Endothelial cell of umbilical vein (primary cell): ENCODE measurements around the gene STUM. TPM values are rescaled to one million over a fixed set of nuclear protein-coding genes. Genes with fewer than 3 reads are reported as not detected.

Experiments used
- BruUV-seq: library from RNA; stranded (reverse); fragments of 400-500 nt; replicated peaks from 2 replicates; lab custom pipeline; 2021; lab: Mats Ljungman, UMichigan
- CTCF ChIA-PET: fragments of 300-600, 350-600 bp; sonication (Branson Sonifier 250); formaldehyde crosslinking; loops from one replicate; lab custom pipeline; 2021; ENCODE audit warnings: antibody characterized with exemption, inconsistent platforms; lab: Charles Lee
- POLR2A ChIA-PET: fragments of 300-600, 350-600 bp; sonication (Branson Sonifier 250); formaldehyde crosslinking; loops from one replicate; lab custom pipeline; 2021; ENCODE audit warnings: antibody characterized with exemption, inconsistent platforms; lab: Charles Lee
- DNase-seq: peaks from one replicate; pipeline ENCODE4 v3.0.0-alpha.2; 2011; ENCODE audit warnings: low read depth, low spot score
- FAIRE-seq: peaks from 2 replicates; lab custom pipeline; 2011; peaks lifted over from hg19 to GRCh38; lab: Jason Lieb, UNC
- H2AFZ ChIP-seq: 2 replicates; pipeline ENCODE4 v1.6.0; 2012; ENCODE audit warnings: low read depth, low read length, control low read depth, inconsistent platforms
- H3K27ac ChIP-seq: 2 replicates; pipeline ENCODE4 v1.5.1; 2011; ENCODE audit warnings: low read depth, mild to moderate bottlenecking, control low read depth, low read length, moderate library complexity; ENCODE audit not compliant: insufficient read depth
- H3K27me3 ChIP-seq, 2 experiments: 2 replicates each; pipeline versions ENCODE4 v1.6.0 to v1.6.1; 2011; ENCODE audit warnings: low read length in 2 of 2, mixed read lengths in 1 of 2; ENCODE audit not compliant: control insufficient read depth in 2 of 2, insufficient read depth in 2 of 2
- H3K36me3 ChIP-seq, 2 experiments: 2 replicates in 1 of 2; 3 replicates in 1 of 2; pipeline ENCODE4 v1.5.1; 2011; ENCODE audit warnings: low read length in 2 of 2, mild to moderate bottlenecking in 1 of 2, moderate library complexity in 1 of 2; ENCODE audit not compliant: control insufficient read depth in 2 of 2, insufficient read depth in 2 of 2; ENCODE audit errors: extremely low read depth in 1 of 2
- H3K4me1 ChIP-seq: 3 replicates; pipeline ENCODE4 v1.5.1; 2011; ENCODE audit warnings: mild to moderate bottlenecking, low read length; ENCODE audit not compliant: control insufficient read depth, insufficient read depth; ENCODE audit errors: extremely low read depth
- H3K4me2 ChIP-seq: 2 replicates; pipeline ENCODE4 v1.6.1; 2011; ENCODE audit warnings: low read length, control low read depth, mixed read lengths; ENCODE audit not compliant: insufficient read depth
- H3K4me3 ChIP-seq, 3 experiments: fragments of 200-600 bp in 1 of 3; sonication (generic), shearing (Covaris generic) in 1 of 3; replicated peaks in 1 of 3; 2 replicates each; pipeline ENCODE4 v1.5.1; 2011 to 2016; ENCODE audit warnings: control low read depth in 3 of 3, low read length in 3 of 3, mild to moderate bottlenecking in 2 of 3, inconsistent platforms in 1 of 3, low read depth in 1 of 3, moderate library complexity in 1 of 3; ENCODE audit not compliant: insufficient read depth in 1 of 3
- H3K79me2 ChIP-seq: 2 replicates; pipeline ENCODE4 v1.6.0; 2012; ENCODE audit warnings: low read length, inconsistent platforms; ENCODE audit not compliant: control insufficient read depth, insufficient read depth
- H3K9ac ChIP-seq: replicated peaks from 2 replicates; pipeline ENCODE3; 2011; ENCODE audit warnings: low read length, control low read depth; ENCODE audit not compliant: insufficient read depth; ENCODE audit errors: extremely low read depth
- H3K9me1 ChIP-seq: replicated peaks from 3 replicates; pipeline ENCODE4 v1.6.0; 2011; ENCODE audit warnings: mild to moderate bottlenecking, low read length; ENCODE audit not compliant: control insufficient read depth, insufficient read depth; ENCODE audit errors: extremely low read depth
- H3K9me3 ChIP-seq: replicated peaks from 2 replicates; pipeline ENCODE4 v1.5.1; 2012; ENCODE audit warnings: low read length, inconsistent platforms; ENCODE audit not compliant: control insufficient read depth, insufficient read depth
- H4K20me1 ChIP-seq: replicated peaks from 2 replicates; pipeline ENCODE3; 2011; ENCODE audit warnings: mild to moderate bottlenecking, low read length; ENCODE audit not compliant: control insufficient read depth, insufficient read depth; ENCODE audit errors: extremely low read depth
- EZH2 ChIP-seq: IDR thresholded peaks from 2 replicates; pipeline ENCODE4 v1.6.1; 2012; ENCODE audit warnings: borderline replicate concordance, low read depth, mild to moderate bottlenecking, moderate library complexity, low read length, inconsistent platforms; ENCODE audit not compliant: severe bottlenecking
- FOS ChIP-seq: IDR thresholded peaks from 2 replicates; pipeline ENCODE4 v1.6.1; 2011; ENCODE audit warnings: mild to moderate bottlenecking, low read length, moderate library complexity, borderline replicate concordance; ENCODE audit not compliant: insufficient read depth
- GATA2 ChIP-seq: IDR thresholded peaks from 2 replicates; pipeline ENCODE4 v1.7.0; 2011; ENCODE audit warnings: low read depth, mild to moderate bottlenecking, moderate library complexity, mixed read lengths, low read length; ENCODE audit not compliant: insufficient read length, insufficient read depth
- JUN ChIP-seq: IDR thresholded peaks from 2 replicates; pipeline ENCODE4 v1.6.1; 2011; ENCODE audit warnings: borderline replicate concordance, low read depth; ENCODE audit not compliant: insufficient read length, insufficient read depth
- MYC ChIP-seq: IDR thresholded peaks from one replicate; pipeline ENCODE4 v1.6.1; 2011; ENCODE audit warnings: mild to moderate bottlenecking, low read depth, low read length
- POLR2A ChIP-seq: IDR thresholded peaks from 2 replicates; pipeline ENCODE4 v1.6.1; 2012; ENCODE audit warnings: low read depth, mild to moderate bottlenecking, control low read depth, low read length
- POLR2AphosphoS5 ChIP-seq: IDR thresholded peaks from 2 replicates; pipeline ENCODE4 v1.6.1; 2012; ENCODE audit warnings: low read depth, mild to moderate bottlenecking, control low read depth, low read length, moderate library complexity; ENCODE audit not compliant: insufficient read depth
- dilution Hi-C: fragments of 300-500 bp; cut with MboI; formaldehyde crosslinking; loops from one replicate; pipeline ENCODE4 v1.15.0; 2019; ENCODE audit warnings: low sequenced_read_pairs; ENCODE audit not compliant: extremely low pct_ligation_motif_present
- intact Hi-C: fragments of 100-400 bp; cut with micrococcal nuclease; formaldehyde crosslinking; loops from one replicate; pipeline ENCODE4 v1.10.0; 2022
- polyA plus RNA-seq, 4 experiments: library from polyadenylated mRNA; depleted of rRNA in 3 of 4; stranded (reverse) in 3 of 4; unstranded in 1 of 4; fragments of >200 nt; gene quantifications; 2 replicates each; pipeline versions ENCODE4 v1.2.1 to v1.2.3, GENCODE V29; 2011 to 2012; ENCODE audit warnings: missing spikeins in 1 of 4
- total RNA-seq: library from RNA; stranded (reverse); gene quantifications from 2 replicates; pipeline ENCODE4 v1.2.3, GENCODE V29; 2021
- TF ChIP-seq, protein P1 (sequence below): IDR thresholded peaks from 2 replicates; pipeline ENCODE4 v1.6.1; 2011; ENCODE audit not compliant: insufficient read depth, insufficient read length
- TF ChIP-seq, protein P2 (sequence below), 2 donors: IDR thresholded peaks; 1 replicate in 1 of 2; 2 replicates in 1 of 2; pipeline ENCODE4 v1.5.1; 2011; ENCODE audit warnings: low read length in 2 of 2, mild to moderate bottlenecking in 2 of 2, moderate library complexity in 2 of 2, control low read depth in 1 of 2, inconsistent platforms in 1 of 2, low read depth in 1 of 2; ENCODE audit not compliant: insufficient read depth in 1 of 2; ENCODE audit errors: extremely low read depth in 1 of 2

STUM gene
- total and polyA plus RNA-seq, 2 donors (not counting 3 experiments of a cell fraction or from before 2014, with no cell fraction given): not detected

DNA sequence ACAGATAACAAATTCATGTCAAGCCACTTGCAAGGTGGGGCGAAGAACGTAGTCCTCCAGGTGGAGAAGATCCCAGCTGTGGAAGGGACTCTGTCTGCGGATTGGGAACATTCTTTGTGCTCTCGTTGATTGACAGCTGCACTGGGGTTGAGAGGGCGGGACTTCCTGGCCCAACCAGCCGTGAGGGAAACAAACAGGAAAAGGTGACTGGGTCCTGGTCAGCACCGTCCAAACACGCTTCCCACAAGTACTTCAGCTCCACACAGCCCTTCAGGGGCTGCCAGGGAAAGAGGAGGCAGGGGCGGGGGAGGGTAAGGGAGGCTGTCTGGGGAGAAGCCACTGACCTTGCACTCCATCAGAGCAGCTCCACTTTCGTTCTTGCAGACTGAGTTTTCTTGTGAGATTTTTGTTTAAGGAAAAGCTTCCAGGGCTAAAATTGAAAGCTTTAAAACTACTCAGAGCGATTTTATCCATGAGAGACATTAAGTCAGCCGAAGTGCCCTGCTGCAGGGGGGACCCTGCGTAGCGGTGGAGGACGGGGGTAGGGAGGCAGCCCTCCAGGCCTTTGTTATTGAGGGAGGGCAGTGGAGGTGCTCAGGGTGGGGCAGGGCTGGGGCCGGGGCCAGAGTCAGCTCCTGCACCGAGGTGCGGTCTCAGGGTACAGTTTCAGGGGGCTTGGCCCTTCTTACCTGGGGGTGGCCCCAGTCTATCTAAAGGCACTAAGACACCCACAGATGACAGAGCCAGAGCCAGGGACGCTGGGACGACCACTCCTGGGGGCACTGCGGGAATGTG, 21.6 kb upstream of the STUM start:
- H3K9me1 ChIP-seq: no peaks in the 10 kb centered on the region
- no peaks in the 10 kb centered on the region for H4K20me1 ChIP-seq
- no peaks in the 10 kb centered on the region for H3K4me1 ChIP-seq
- ChIA-PET CTCF (interaction anchor here (1.1 to 1.9 kb wide), 4 partner anchors 13 to 119 kb away, joined by 3 to 13 read pairs (median 4); partner anchors contain the start of genes PARP1 and STUM), POLR2A (no interaction called here)
- intact Hi-C loops (no loop called here), dilution Hi-C loops (no loop called here)
- H3K4me3 ChIP-seq: peak overlapping the region in 1 of 3 experiments; percentile 9
- H3K27me3 ChIP-seq: peaks cover 0 to 3% of the 10 kb centered on the region in 2 experiments
- H3K9ac ChIP-seq: no peak overlapping the region
- no peaks in the 10 kb centered on the region for H3K9me3 ChIP-seq
- no peaks in the 10 kb centered on the region for H3K79me2 ChIP-seq
- no TSS peak for BruUV-seq
- FAIRE-seq (peak; percentile 86), DNase-seq (peak; percentile 73)
- no peak overlapping the region for H3K27ac ChIP-seq
- peak overlapping the region; percentile 20 for H2AFZ ChIP-seq
- no peaks in the 10 kb centered on the region for H3K36me3 ChIP-seq
- TF ChIP-seq FOS: no peak
- TF ChIP-seq POLR2A: no peak
- TF ChIP-seq, protein P1, sequence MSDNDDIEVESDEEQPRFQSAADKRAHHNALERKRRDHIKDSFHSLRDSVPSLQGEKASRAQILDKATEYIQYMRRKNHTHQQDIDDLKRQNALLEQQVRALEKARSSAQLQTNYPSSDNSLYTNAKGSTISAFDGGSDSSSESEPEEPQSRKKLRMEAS: no peak
- TF ChIP-seq GATA2: no peak
- no peak for TF ChIP-seq POLR2AphosphoS5
- no peak for TF ChIP-seq MYC
- TF ChIP-seq, protein P2, sequence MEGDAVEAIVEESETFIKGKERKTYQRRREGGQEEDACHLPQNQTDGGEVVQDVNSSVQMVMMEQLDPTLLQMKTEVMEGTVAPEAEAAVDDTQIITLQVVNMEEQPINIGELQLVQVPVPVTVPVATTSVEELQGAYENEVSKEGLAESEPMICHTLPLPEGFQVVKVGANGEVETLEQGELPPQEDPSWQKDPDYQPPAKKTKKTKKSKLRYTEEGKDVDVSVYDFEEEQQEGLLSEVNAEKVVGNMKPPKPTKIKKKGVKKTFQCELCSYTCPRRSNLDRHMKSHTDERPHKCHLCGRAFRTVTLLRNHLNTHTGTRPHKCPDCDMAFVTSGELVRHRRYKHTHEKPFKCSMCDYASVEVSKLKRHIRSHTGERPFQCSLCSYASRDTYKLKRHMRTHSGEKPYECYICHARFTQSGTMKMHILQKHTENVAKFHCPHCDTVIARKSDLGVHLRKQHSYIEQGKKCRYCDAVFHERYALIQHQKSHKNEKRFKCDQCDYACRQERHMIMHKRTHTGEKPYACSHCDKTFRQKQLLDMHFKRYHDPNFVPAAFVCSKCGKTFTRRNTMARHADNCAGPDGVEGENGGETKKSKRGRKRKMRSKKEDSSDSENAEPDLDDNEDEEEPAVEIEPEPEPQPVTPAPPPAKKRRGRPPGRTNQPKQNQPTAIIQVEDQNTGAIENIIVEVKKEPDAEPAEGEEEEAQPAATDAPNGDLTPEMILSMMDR (IDR thresholded peaks at IDR 0.05; ENCODE audit: extremely low read depth in 1 of 2, insufficient read depth in 1 of 2, low read depth in 1 of 2, low read length in 2 of 2): no peak
- TF ChIP-seq JUN: no peak
- TF ChIP-seq EZH2: no peak
- no peak overlapping the region for H3K4me2 ChIP-seq
